GM23248 (cell line): ENCODE data around the gene SLC30A2. TPM values are rescaled to one million over a fixed set of nuclear protein-coding genes. Genes with fewer than 3 reads are reported as not detected.
A peak's percentile ranks its signal among the peaks of the same experiment; 100 is the strongest.

Experiments used
- DNase-seq: peaks from one replicate; pipeline ENCODE4 v3.0.0-alpha.2; 2015
- H2AFZ ChIP-seq: fragments of 200-600 bp; sonication (generic); 2 replicates; pipeline ENCODE4 v1.6.1; 2016; ENCODE audit warnings: antibody characterized with exemption
- H3F3A ChIP-seq: fragments of 200-600 bp; sonication (generic); 2 replicates; pipeline ENCODE4 v1.6.1; 2016; ENCODE audit warnings: mild to moderate bottlenecking, antibody characterized with exemption, mixed run types; ENCODE audit not compliant: insufficient read depth
- H3K27ac ChIP-seq: fragments of 200-600 bp; sonication (generic); 2 replicates; pipeline ENCODE4 v1.5.1; 2016; ENCODE audit warnings: mild to moderate bottlenecking
- H3K27me3 ChIP-seq: fragments of 200-600 bp; sonication (generic); replicated peaks from 2 replicates; pipeline ENCODE4 v1.6.1; 2016; ENCODE audit warnings: mild to moderate bottlenecking; ENCODE audit not compliant: insufficient read depth
- H3K36me3 ChIP-seq: fragments of 200-600 bp; sonication (generic); 2 replicates; pipeline ENCODE4 v1.6.1; 2016; ENCODE audit warnings: low read depth, mild to moderate bottlenecking
- H3K4me1 ChIP-seq: fragments of 200-600 bp; sonication (generic); 2 replicates; pipeline ENCODE4 v1.6.1; 2016; ENCODE audit warnings: mild to moderate bottlenecking; ENCODE audit not compliant: insufficient read depth
- H3K4me2 ChIP-seq: fragments of 200-600 bp; sonication (generic); one replicate; pipeline ENCODE4 v1.6.1; 2016; ENCODE audit warnings: mild to moderate bottlenecking; ENCODE audit not compliant: unreplicated experiment
- H3K4me3 ChIP-seq: fragments of 200-600 bp; sonication (generic); 2 replicates; pipeline ENCODE4 v1.5.1; 2016; ENCODE audit warnings: mild to moderate bottlenecking
- H3K79me2 ChIP-seq: fragments of 200-600 bp; sonication (generic); 2 replicates; pipeline ENCODE4 v1.6.1; 2016; ENCODE audit warnings: mild to moderate bottlenecking; ENCODE audit not compliant: insufficient read depth
- H3K9ac ChIP-seq: fragments of 200-600 bp; sonication (generic); 2 replicates; pipeline ENCODE4 v1.6.1; 2016; ENCODE audit warnings: mild to moderate bottlenecking
- H3K9me2 ChIP-seq: fragments of 200-600 bp; sonication (generic); 2 replicates; pipeline ENCODE4 v1.6.1; 2016; ENCODE audit warnings: mixed run types, mild to moderate bottlenecking, moderate library complexity; ENCODE audit not compliant: insufficient read depth
- H3K9me3 ChIP-seq: fragments of 200-600 bp; sonication (generic); one replicate; pipeline ENCODE4 v1.6.1; 2017; ENCODE audit warnings: low read depth
- H4K20me1 ChIP-seq: fragments of 200-600 bp; sonication (generic); 2 replicates; pipeline ENCODE4 v1.6.0; 2016; ENCODE audit not compliant: insufficient read depth
- EZH2 ChIP-seq: fragments of 200-600 bp; sonication (generic); IDR thresholded peaks from 2 replicates; pipeline ENCODE4 v1.6.1; 2018; ENCODE audit warnings: antibody characterized with exemption, mild to moderate bottlenecking; ENCODE audit not compliant: insufficient read depth, poor library complexity, severe bottlenecking
- EZH2phosphoT487 ChIP-seq: fragments of 200-600 bp; sonication (generic); IDR thresholded peaks from 2 replicates; pipeline ENCODE4 v1.6.1; 2018; ENCODE audit warnings: antibody characterized with exemption, moderate library complexity, mild to moderate bottlenecking, low read depth; ENCODE audit not compliant: insufficient read depth
- WGBS, 2 experiments: methylation state at CpG; one replicate each; pipeline ENCODE4 v1.1.6; 2015 to 2017; ENCODE audit warnings: low lambda C conversion rate in 2 of 2, low coverage in 1 of 2; ENCODE audit errors: missing lambda C conversion rate in 2 of 2; 5-methylcytosine and 5-hydroxymethylcytosine counted together
- in situ Hi-C: fragments of 300-500 bp; cut with MboI; formaldehyde crosslinking; loops from 2 replicates; pipeline ENCODE4 v1.15.0; 2020
- polyA plus RNA-seq: library from polyadenylated mRNA; unstranded; fragments of >200 nt; fragmentation: Nextera tagmentation; extraction: Ambion mirVana; gene quantifications from 2 replicates; pipeline ENCODE4 v1.2.1, GENCODE V29; 2016
- total RNA-seq: library from RNA; depleted of rRNA; stranded (reverse); fragments of >200 nt; shearing (Covaris generic); gene quantifications from 2 replicates; pipeline ENCODE4 v1.2.3, GENCODE V29; 2014

Gene SLC30A2
- total and polyA plus RNA-seq, 2 experiments from 2014 or later, result 0.14 TPM; not detected in 1

DNA sequence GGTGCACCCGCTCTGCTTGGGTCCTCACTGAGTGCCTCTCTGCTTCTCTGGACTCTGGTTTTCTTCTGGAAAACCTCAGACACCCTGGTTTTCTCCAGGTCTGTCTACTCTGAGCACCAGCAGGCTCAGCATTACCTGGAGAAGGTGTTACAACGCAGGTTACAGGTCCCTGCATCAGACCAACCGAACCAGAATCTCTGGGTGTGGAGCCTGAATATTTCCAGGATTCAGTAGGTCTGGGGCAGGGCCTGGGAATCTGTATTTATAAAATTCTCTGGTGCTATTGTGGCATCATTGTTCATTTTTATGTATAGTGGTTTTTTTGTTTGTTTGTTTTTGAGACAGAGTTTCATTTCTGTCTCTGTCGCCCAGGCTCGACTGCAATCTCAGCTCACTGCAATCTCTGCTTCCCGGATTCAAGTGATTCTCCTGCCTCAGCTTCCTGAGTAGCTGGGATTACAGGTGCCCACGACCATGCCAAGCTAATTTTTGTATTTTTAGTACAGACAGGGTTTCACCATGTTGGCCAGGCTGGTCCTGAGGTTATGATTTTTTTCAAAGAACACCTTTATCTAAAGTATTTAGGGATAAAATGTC lies 1.5 kb upstream of the SLC30A2 start:
- H3K9me2 ChIP-seq, result no peaks in the 10 kb centered on the region
- no peak overlapping the region for H3K4me2 ChIP-seq
- no peaks in the 10 kb centered on the region for H3K36me3 ChIP-seq
- no peak for DNase-seq
- H3K9me3 ChIP-seq, result no peaks in the 10 kb centered on the region
- peaks cover 63% of the 10 kb centered on the region for H3K27me3 ChIP-seq
- no peak overlapping the region for H3K4me3 ChIP-seq
- no peaks in the 10 kb centered on the region for H3F3A ChIP-seq
- no peaks in the 10 kb centered on the region for H4K20me1 ChIP-seq
- WGBS, 2 experiments, result 61 to 62% methylated on average over 7 of the region's 7 CpGs
- H3K27ac ChIP-seq, result no peak overlapping the region
- in situ Hi-C loops, result no loop called here
- H3K4me1 ChIP-seq, result no peaks in the 10 kb centered on the region
- H3K79me2 ChIP-seq, result no peaks in the 10 kb centered on the region
- no peak overlapping the region for H3K9ac ChIP-seq
- H2AFZ ChIP-seq, result no peak overlapping the region
- no peak for TF ChIP-seq EZH2
- no peak for TF ChIP-seq EZH2phosphoT487

DNA sequence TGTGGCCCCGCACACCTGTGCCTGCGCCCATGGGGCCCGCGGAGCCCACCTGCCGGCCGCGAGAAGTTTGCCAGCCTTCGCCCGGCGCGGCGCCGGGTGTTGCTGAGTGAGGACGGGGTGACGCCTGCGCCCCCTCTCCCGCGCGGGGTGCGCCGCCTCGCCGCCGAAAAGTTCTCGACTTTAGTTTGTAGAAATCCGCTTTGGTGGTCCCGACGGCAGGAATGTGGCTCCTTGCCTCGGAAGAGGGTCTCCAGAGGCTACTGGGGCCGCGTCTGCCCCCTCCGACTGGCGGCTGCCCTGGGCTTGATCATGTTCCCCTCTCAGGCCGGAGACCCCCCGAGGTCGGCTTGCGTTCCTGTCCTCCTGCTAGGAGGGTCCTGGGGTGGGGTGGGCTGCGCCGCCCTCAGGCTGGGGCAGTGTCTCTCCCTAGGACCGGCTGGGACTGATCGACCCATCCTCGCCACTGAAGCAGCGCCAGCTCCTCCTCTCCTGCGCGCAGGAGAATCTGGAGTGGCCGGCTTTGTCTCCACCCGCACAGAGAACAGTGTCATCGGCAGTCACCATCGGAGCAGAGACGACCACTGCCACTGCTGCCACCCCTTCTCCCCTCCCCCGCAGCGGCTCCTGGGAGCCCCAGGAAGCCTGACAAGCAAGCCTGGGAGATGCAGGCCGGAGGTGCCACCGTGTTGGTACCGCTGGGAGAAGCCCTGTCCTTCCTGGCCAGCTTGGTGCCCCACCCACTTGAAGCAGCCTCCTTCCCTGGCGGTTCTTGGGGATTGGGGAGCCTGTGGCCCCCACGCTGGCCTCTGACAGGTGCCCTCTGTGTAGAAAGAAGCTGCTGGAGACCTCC lies 553 bp upstream of the SLC30A2 start:
- Histone ChIP-seq H3K9me2 (no peaks in the 10 kb centered on the region), H3K79me2 (no peaks in the 10 kb centered on the region), H3K4me1 (no peaks in the 10 kb centered on the region), H3K4me2 (no peak overlapping the region), H4K20me1 (no peaks in the 10 kb centered on the region), H2AFZ (no peak overlapping the region), H3K9me3 (no peaks in the 10 kb centered on the region), H3F3A (no peaks in the 10 kb centered on the region), H3K9ac (no peak overlapping the region), H3K27me3 (peaks cover 67% of the 10 kb centered on the region), H3K4me3 (no peak overlapping the region), H3K27ac (no peak overlapping the region), H3K36me3 (no peaks in the 10 kb centered on the region)
- DNase-seq, result no peak
- WGBS, 2 experiments, result 3 to 4% methylated on average over 42 to 53 of the region's 57 CpGs
- TF ChIP-seq EZH2phosphoT487, result no peak; the same call in 1 of the 2 replicates
- TF ChIP-seq EZH2, result peak; percentile 88
- in situ Hi-C loops, result no loop called here

DNA sequence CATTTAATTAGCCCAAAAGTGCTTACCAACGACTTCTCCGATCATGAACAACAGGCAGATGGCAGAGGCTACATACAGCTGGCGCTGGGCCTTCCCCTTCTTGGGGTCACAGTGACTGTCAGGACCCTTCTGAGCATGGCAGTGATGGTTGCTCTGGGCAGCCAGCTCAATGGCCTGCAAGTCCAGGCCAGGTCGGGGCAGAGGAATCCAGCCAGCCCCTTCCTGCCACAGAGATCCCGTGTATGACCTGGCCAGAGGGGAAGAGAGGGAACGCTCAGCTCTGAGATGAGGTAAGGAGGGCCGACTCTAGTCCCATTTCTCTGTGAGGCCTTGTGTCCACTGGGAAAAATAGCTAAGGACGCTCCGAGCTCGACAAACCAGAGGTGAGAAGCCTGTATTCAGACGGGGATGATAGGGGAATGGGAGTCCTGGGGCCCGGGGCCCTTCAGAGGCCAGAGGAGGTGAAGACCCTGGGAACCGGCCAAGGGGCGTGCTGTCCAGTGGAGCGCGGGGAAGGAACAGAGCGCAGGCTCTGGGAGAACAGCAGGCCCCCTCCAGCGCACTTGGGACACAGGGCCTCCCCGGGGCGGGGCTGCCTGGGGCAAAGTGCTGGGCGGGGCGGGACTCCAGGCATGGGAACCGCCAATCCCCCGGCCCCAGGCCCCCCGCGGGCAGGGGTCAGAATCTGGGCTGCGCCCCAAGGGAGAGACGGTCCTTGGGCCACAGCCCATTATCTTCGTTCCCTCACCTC lies 772 bp downstream of the SLC30A2 start:
- Histone ChIP-seq H2AFZ (no peak overlapping the region), H3F3A (no peaks in the 10 kb centered on the region), H3K9me2 (no peaks in the 10 kb centered on the region), H3K4me2 (no peak overlapping the region), H4K20me1 (no peaks in the 10 kb centered on the region), H3K4me1 (no peaks in the 10 kb centered on the region), H3K9me3 (no peaks in the 10 kb centered on the region), H3K4me3 (no peak overlapping the region), H3K27me3 (peaks cover 67% of the 10 kb centered on the region), H3K36me3 (no peaks in the 10 kb centered on the region), H3K27ac (no peak overlapping the region), H3K79me2 (no peaks in the 10 kb centered on the region), H3K9ac (no peak overlapping the region)
- TF ChIP-seq EZH2 (no peak), EZH2phosphoT487 (no peak)
- in situ Hi-C loops, result no loop called here
- 33 to 48% methylated on average over 18 to 27 of the region's 29 CpGs for WGBS, 2 experiments
- DNase-seq, result no peak

DNA sequence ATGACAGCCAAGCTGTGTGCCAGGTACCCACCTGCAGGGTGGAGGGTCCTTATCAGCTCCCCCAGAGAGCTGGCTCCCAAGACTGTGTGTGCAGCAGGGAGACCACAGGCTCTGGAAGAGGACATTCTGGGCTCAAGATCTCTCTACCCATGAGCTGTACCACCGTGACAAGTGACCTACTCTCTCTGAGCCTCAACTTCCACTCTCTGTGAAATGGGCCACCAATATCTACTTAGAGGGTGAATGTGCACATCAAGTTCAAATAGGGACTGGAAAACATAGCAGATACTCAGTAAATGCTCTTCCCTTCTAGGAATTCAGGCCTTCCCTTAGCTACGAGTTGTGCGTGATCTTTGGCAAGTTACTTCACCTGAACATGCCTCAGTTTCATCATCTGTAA lies 1.5 kb downstream of the SLC30A2 start:
- H3K4me1 ChIP-seq, result no peaks in the 10 kb centered on the region
- peaks cover 67% of the 10 kb centered on the region for H3K27me3 ChIP-seq
- H3F3A ChIP-seq, result no peaks in the 10 kb centered on the region
- H3K79me2 ChIP-seq, result no peaks in the 10 kb centered on the region
- H3K9me3 ChIP-seq, result no peaks in the 10 kb centered on the region
- H3K4me2 ChIP-seq, result no peak overlapping the region
- DNase-seq, result no peak
- H3K9me2 ChIP-seq, result no peaks in the 10 kb centered on the region
- WGBS, 2 experiments, result 79 to 81% methylated on average over 3 of the region's 3 CpGs
- H2AFZ ChIP-seq, result no peak overlapping the region
- H3K36me3 ChIP-seq, result no peaks in the 10 kb centered on the region
- H3K27ac ChIP-seq, result no peak overlapping the region
- H4K20me1 ChIP-seq, result no peaks in the 10 kb centered on the region
- no peak for TF ChIP-seq EZH2
- no peak for TF ChIP-seq EZH2phosphoT487
- H3K4me3 ChIP-seq, result no peak overlapping the region
- in situ Hi-C loops, result no loop called here
- no peak overlapping the region for H3K9ac ChIP-seq
